Measurements from ENCODE around the gene SASS6. TPM values are rescaled to one million over a fixed set of nuclear protein-coding genes. Genes with fewer than 3 reads are reported as not detected.
A peak's percentile ranks its signal among the peaks of the same experiment; 100 is the strongest.

Gene SASS6
- total and polyA plus RNA-seq, 10 of the 15 experiments (the other 5 are each of a cell fraction or from before 2014, with no cell fraction given) = 6.6 to 17.9 (median 10.2) TPM

- TF ChIP-seq ZBTB11 (CRISPR knock-in tag; IDR thresholded peaks at IDR 0.05) (peak; percentile 3; the same call in 1 of the 2 replicates), SMAD5 (IDR thresholded peaks at IDR 0.05; ENCODE audit: low read depth) (no peak; the same call in 1 of the 2 replicates), ZNF207 (IDR thresholded peaks at IDR 0.05; ENCODE audit: borderline replicate concordance) (peak; percentile 92), ASH2L (IDR thresholded peaks at IDR 0.05; ENCODE audit: borderline replicate concordance, low read depth) (no peak; the same call in 1 of the 2 replicates), NFIC (IDR thresholded peaks at IDR 0.05; ENCODE audit: low read depth, low read length) (peak; percentile 51; the same call in 1 of the 2 replicates), MTA3 (IDR thresholded peaks at IDR 0.05; ENCODE audit: borderline replicate concordance, low read length) (no peak), SREBF1 (IDR thresholded peaks at IDR 0.05; ENCODE audit: low read length) (no peak), ZNF622 (IDR thresholded peaks at IDR 0.05) (no peak), RB1 (IDR thresholded peaks at IDR 0.05; ENCODE audit: borderline replicate concordance) (peak; percentile 86; the same call in 1 of the 2 replicates), SREBF2 (IDR thresholded peaks at IDR 0.05; ENCODE audit: low read length) (no peak), PKNOX1 (IDR thresholded peaks at IDR 0.05) (no peak), PBX3 (IDR thresholded peaks at IDR 0.05; ENCODE audit: insufficient replicate concordance, low read depth, low read length) (no peak), MEF2A (IDR thresholded peaks at IDR 0.05; ENCODE audit: insufficient read depth, low read depth, low read length) (peak; percentile 54; the same call in 1 of the 2 replicates), TCF12 (IDR thresholded peaks at IDR 0.05; ENCODE audit: low read depth, low read length) (no peak), ZNF592 (IDR thresholded peaks at IDR 0.05) (peak; percentile 59; the same call in 1 of the 2 replicates), HCFC1 (IDR thresholded peaks at IDR 0.05; ENCODE audit: low read length) (peak; percentile 92), SRF (IDR thresholded peaks at IDR 0.05; ENCODE audit: low read depth in 2 of 2, low read length in 2 of 2) (peak in 1 of 2 experiments; percentile 58; a peak in 1 of 4 replicates), STAT1 (conservative IDR thresholded peaks at IDR 0.05) (peak; percentile 82; the same call in 1 of the 2 replicates), RBBP5 (conservative IDR thresholded peaks at IDR 0.05) (no peak), NR2C2 (IDR thresholded peaks at IDR 0.05; ENCODE audit: borderline replicate concordance, control insufficient read depth, insufficient read length, low read depth) (no peak)
Measured at GRCh38 chr1:100132566-100133477, at the start of gene SASS6, which contains the start of gene TRMT13 (continued).

Measured in GM12878 (cell line).